GM18861 (cell line): ENCODE measurements around the gene CENPV.
"Not testable (repeated sequence)": the region's sequence is repeated elsewhere in the genome, so short reads cannot be mapped to it uniquely, and the experiment has no call there.

Experiments
- ATAC-seq: cut with Tn5 transposase; IDR thresholded peaks from one replicate; pipeline ENCODE4 v1.9.1; 2021; ENCODE audit not compliant: unreplicated experiment

Gene CENPV

DNA sequence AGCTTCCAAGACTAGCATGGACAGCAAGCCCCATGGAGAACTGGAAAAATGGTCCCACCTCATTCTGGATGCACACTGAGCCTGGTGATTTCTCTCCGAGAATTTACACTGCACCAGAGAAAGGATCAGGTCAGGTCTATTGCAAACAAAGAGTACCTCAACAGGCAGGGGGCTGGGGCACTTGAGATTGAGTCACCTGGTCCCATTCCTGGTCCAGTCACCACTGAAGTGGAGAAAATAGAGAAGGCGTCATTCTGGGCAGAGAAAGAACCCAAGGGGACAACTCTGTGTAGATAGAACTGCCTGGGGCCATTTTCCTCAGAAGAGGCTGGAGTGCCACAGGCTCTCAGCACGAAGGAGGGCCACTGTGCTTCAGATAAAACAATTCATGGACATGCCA, 38.4 kb downstream of the CENPV start:
- no peak for ATAC-seq

GRCh38 chr17:16314189-16314588, 39.1 kb downstream of the CENPV start:
- no peak for ATAC-seq

GRCh38 chr17:16313139-16314090, 39.9 kb downstream of the CENPV start:
- ATAC-seq: no peak

DNA sequence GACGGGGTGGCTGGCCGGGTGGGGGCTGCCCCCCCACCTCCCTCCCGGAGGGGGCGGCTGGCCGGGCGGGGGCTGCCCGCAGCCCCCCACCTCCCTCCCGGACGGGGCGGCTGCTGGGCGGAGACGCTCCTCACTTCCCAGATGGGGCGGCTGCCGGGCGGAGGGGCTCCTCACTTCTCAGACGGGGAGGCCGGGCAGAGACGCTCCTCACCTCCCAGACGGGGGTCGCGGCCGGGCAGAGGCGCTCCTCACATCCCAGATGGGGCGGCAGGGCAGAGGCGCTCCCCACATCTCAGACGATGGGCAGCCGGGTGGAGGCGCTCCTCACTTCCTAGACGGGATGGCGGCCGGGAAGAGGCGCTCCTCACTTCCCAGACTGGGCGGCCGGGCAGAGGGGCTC, 41.2 kb downstream of the CENPV start:
- not testable (repeated sequence) for ATAC-seq

DNA sequence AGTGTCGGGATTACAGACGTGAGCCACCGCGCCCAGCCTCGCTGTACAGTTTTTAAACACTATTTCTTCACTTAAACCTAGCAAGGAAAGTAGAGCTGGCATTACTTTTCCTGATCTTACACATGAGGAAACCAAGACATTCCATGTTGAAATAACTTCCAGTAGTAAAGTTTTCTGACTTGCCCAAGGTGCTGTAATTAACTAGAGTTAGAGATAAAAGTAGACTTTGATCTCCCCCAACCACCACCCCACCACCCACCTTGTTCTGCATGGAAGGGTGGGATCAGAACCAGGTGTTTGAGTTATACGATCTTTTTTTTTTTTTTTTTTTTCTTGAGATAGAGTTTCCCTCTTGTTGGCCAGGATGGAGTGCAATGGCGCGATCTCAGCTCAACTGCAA, 47.1 kb downstream of the CENPV start:
- no peak for ATAC-seq

DNA sequence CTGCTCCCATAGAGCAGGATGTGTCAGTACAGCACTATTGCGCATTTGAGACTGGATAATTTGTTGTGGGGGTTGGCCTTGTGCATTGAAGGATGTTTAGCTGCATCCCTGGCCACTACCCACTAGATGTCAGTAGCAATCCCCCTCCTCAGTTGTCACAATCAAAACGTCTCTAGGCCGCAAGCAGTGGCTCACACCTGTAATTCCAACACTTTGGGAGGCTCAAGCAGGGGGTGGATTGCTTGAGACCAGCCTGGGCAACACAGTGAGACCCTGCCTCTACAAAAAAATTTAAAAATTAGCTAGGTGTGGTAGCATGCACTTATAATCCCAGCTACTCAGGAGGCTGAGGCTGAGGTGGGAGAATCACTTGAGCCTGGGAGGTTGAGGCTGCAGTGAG, 48.4 kb downstream of the CENPV start:
- ATAC-seq: no peak

GRCh38 chr17:16302856-16303255, 50.4 kb downstream of the CENPV start:
- ATAC-seq: no peak

- ATAC-seq: no peak
These were observed 51.1 kb downstream of the CENPV start for GRCh38 chr17:16301963-16302855.

GRCh38 chr17:16300554-16300953, 52.7 kb downstream of the CENPV start:
- ATAC-seq: no peak

- ATAC-seq: no peak
These were observed 55.1 kb downstream of the CENPV start for GRCh38 chr17:16298140-16298662.

GRCh38 chr17:16297367-16298139, 55.7 kb downstream of the CENPV start:
- no peak for ATAC-seq

GRCh38 chr17:16296072-16296471, 57.2 kb downstream of the CENPV start:
- ATAC-seq: not testable (repeated sequence)

DNA sequence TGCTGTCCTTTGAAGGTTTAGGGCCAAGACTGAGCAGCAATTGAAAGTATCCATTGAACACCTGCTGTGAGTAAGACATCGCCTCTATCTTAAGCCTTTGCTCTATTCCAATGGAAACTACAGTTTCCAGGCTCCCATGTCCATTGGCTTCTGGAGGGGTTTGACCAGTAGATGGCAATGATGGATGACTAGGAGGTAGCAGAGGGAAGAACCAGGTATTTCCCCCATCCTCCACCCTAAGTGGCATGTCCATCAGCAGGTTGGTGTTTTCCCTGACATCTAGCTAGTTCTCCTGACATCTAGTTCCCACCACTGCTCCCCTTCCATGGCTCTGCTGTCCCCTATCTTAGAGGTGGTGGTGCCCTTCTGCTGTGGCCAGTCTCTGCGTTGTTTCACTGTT, 58.7 kb downstream of the CENPV start:
- no peak for ATAC-seq

DNA sequence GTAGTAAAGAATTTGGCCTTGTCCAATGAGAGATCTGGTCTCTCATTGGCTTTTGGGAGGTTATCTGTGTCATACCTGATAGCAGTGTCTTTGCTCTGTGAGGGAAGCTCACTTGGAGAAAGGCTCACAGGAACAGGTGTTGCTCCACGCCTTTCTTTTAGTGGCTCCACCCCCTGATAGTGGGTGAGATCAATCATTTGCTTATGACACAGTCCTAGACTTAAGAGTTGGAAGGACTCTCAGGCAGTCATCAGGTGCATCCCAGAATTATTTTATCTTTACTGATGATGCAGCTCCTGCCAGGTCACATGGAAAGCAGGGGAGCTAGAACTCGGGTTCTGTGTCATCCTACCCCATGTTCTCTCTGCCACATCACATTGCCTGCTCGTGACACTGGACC, 59.3 kb downstream of the CENPV start:
- no peak for ATAC-seq
